ENCODE results near the gene CHDH.
A peak's percentile ranks its signal among the peaks of the same experiment; 100 is the strongest.

Gene CHDH

DNA sequence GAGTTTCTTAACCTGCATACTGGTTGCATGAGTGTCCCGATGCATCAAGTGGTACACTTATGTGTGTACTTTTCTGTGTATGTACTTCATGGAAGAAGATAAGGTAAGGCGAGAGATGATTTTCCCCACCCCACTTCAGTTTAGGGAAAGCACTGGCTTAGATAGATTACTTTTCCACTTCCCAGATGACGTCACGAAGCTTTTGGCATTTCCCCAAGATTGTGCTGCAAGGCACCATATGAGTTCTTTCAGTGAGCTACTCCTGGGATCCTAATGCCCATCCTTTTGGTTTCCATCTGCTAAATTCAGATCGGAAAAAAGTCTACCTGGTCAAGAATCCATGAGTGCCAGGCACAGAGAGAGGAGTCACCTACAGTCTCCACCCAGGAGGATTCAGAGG, 4.7 kb upstream of the CHDH start:
- no peak for DNase-seq

DNA sequence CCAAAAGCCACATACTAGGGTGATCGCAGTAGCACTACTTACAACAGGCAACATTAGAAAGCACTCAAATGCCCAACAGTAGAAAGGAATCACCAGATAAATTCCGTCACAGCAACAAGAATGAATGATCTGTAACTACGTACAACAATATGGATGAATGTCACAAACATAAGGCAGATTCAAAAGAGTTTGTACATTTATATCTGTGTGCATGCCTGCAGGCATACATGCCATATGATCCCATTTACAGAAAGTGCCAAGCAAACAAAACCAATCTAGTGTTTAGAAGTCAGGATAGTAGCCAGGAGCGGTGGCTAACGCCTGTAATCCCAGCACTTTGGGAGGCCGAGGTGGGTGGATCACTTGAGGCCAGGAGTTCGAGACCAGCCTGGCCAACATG, 3.7 kb upstream of the CHDH start:
- DNase-seq: no peak

DNA sequence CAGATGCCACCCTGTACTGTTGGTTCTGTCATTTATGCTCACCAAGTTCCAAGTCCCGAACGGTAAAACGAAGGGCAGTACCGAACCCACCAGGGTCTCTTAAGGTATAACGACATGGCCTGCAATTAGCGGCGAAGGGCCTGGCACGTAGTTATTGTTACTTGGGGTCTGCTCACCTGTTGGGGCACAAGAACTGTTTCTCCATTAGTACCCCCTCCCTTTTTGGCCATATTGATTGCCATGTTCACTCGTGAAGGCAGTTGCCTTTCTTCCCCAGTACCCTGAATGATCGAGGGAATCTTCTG, 584 bp upstream of the CHDH start:
- DNase-seq: no peak

DNA sequence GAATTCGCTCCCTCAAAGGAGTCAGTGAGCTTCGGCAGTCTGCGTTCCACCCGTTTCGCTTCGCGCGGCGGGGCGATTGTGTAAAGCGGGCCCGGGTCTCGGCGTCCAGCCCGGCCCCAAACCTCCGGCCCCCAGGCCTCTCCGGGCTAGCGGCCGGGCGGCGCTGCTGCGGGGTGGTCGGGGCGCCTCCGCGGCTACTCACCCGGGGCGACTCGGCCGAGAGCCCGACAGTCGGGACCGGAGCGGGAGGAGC, 412 bp downstream of the CHDH start:
- DNase-seq: peak in 1 of 3 experiments; percentile 55

DNA sequence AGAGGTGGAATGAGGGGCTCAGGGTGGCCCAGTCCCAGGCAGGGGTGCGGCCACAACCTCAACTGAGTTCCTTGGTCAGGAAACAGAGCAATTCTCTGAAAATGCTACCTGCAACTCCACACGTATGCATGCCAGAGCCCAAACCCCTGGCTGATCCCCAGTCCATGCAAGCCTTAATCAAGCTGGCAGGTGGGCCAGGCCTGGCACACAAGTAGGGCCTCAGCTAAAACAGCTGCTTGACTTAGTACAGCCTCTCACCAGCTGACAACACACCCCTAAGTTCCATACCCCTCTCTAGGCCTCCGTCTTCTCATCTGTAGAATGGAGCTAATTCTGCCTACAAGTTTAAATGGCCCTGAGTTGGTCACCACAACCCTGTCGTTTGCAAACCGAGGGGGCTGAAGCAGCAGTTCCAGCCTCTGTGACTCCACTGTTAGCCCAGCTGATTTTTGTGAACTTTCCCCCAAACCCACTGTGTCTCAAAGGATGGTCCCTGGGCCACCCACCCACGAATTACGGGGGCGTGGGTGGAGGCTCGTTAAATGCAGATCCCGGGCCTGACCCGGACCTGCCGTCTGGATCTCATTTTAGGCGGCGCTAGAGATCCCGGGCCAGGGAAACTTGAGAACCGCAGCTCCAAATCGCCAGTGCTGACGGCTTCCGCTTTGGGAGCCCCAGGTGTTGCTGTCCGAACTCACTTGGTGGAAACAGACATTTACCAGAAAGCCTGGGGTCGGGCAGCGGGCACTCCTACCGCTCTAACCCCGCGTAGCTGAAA, 927 bp downstream of the CHDH start:
- peak in 1 of 3 experiments; percentile 24 for DNase-seq

DNA sequence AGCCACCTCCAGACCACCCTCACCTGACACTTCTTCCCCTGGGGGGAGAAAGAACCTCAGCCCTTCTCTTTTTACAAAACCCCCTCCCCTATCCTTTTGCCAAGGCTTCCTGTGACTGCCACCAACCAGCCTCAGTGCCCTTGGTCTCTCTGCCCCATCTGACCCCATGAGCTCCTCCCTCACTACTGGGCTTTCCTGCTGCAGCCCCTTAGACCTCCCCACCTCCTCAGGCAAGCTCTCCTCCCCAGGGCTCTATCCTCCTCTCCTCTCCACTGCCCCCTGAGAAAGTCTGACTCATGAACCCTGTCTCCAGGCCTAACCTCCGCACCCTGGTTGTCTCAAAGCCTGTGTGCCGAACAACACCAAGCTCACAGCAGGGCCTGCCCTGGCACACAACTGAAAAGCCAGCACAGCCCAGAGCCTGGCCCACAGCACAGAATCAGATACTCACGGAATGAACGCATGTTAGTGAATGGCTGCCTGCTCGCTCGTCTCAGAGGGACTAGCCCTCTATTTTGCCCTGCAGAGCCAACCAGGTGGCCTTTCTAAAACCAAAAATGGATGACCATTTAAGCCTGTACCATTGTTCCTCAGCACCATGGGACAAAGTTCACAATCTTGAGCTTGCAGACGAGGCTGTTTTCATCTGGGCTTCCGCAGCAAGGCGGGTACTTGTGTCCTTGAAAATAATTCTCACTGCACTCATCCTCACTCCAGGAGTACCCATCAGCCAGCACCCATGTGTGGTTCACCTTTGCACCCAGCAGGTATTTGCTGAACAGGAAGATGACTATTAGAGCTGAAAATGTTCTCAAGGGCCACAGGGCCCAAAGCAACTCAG, 1.7 kb downstream of the CHDH start:
- DNase-seq: no peak

DNA sequence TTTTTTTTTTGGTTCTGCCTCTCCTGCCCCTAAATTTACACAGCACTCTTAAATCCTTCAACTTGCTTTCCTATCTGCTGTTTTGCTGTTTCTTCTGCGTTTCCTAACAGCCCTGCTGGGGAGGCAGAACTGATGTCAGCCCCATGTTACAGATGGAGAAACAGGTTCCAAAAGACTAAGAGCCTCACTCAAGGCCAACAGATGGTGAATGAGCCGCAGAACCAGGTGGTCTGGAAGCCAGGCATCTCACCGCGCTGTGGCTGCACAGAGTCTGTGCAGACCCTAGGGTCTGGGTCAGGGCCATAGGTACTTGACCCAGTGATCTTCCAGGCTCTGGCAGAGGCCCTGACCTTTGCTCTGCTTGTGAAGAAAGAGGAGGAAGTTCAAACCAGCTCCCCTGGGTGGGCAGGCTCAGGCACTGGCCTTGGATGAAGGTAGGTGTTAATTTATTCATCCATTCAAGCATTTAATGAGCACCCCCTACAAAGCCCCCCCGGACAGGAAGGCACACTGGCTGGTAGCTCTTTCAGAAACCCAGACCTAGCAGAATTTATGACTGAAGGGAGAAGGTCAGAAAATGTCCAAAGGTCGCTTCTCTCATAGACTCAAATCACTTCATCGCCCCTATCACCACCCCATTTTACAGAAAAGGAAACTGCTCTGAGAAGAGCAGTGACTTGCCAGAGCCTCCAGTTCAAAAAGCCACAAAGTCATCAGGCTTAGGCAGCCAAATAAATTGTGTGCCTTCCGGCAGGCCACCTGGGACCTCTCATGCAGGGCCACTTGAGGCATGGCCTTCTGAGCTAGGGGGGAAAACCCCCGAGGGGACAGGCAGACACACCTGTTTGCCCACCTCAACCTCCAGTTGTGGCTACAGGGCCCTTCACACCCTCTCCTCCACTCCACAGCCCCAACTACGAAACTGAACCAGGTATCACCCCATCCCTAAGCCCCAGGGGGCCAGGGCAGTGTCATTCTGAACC, 2.7 kb downstream of the CHDH start:
- no peak for DNase-seq

DNA sequence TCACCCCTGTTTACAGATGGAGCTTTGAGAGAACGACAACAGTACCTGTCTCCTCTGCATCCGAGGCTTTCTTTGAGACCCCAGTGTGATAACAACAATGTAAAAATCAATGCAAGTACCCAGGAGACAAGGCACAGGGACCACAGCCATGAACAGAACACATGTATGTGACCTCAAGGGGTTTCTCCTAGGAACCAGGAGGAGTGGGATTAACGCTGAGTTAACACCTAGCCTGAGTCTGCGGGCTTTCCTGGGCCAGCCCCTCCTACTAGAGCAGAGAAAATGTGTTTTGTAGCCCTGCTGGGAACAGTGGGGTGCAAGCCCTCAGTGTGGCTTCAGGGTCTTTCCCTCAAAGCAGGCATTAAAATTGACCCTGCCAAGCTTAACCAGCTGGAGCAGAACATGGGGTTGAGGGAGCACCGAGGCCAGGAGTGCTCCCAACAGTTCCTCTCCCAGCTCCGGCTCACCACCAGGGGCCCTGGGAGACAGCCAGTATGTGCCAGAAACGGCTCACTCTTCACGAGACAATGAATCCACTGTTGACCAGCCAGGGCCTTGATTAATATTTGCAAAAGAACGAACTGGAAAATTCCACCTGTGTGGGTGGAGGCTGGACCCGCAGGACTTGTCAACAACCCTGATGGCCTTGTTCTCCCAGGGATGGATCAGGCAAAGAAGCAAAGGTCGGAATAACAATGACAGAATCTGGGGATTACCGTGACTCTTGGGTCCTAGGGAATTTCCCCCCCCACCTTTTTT, 3.6 kb downstream of the CHDH start:
- DNase-seq: peak in 2 of 3 experiments; percentile 3 to 18

DNA sequence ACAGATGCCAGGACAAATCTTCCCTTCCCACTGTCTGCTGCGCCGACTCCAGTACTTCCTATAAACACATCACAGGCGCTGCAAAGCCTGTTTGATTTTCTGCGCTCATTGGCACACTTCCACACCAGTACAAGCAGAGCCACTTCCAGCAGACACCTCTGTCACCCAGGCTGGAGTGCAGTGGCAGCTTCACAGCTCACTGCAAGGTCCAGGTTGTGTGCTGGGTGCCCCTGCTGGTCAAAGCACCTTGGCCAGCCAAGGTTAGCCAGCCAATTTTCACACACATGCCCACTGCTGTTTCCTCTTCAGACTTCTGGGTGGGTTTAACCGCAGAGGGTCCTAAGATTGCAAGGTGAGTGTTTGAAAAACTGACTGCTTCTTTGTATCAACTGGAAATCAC, 4.9 kb downstream of the CHDH start:
- no peak for DNase-seq

DNA sequence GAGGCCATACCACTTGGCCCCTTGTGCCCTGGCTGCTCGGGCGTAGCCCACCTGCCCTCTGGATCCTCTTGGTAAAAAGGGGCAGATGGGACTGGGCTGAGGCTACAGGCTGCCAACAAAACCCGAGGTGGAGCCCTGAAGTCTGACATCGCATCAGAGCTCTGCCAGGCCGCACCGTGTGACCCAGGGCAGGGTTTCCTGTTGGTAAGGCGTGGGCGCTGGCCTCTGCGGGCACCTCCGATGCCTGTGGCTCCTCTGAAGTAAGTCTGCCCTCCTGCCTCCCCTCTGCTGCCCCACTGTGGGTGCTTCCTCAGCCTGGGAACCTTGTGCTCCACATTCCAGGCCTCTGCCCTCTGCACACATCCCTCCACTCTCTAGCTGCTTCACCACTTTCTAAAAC, 8.9 kb downstream of the CHDH start:
- DNase-seq: no peak

DNA sequence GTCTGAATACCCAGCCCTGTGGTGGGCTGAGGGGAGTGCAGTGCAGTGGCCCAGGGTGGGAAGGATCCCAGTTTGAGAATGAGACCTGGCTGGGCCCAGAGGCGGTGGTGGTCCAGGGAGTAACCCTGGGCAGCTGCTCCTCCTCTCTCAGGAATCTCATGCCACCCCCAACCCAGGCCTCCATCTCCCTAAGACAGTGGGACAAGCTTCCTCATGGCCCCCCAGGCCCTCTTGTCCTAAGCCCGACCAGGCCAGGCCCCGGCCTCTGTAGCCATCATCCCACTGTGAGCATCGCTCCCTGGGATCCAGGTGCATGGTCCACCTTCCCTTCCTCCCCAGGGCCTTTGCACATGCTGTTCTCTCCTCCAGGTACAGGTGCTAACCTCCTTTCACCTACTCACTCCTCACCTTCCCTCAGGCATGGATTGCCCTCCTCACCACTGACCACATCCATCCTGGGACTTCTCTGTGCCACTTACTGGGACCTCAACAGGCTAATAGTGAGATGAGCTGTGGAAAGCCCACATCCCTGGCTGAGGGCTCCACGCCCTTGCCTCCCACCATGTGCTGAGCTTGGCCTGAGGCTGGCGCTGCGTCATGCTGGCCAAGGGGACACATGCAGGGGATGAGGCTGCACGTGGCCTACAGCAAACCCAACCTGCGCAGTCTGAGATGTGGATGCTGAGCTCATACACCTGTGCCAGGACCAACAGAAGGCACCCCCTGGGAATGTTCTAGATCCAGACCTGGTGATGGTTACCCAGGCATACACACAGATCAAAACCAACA, 9.9 kb downstream of the CHDH start:
- no peak for DNase-seq

DNA sequence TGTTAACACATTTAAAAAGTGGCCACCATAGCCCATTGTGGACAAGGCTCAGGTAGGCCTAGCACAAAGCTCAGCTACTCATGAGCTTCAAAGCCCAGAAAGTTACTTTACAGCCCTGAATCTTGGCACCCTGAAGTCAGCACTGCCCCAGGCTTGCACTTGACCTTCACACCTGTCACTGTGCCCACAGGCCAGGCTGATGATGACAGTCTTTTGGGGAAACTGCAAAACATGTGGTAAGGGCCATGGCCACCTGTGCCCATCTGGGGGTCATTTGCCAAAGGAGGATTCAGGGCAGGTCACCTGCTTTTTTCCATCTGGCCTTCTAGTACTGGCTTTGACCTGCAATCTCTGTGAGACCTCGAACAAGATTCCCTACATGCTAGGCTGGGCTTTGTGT, 11.0 kb downstream of the CHDH start:
- DNase-seq: no peak

DNA sequence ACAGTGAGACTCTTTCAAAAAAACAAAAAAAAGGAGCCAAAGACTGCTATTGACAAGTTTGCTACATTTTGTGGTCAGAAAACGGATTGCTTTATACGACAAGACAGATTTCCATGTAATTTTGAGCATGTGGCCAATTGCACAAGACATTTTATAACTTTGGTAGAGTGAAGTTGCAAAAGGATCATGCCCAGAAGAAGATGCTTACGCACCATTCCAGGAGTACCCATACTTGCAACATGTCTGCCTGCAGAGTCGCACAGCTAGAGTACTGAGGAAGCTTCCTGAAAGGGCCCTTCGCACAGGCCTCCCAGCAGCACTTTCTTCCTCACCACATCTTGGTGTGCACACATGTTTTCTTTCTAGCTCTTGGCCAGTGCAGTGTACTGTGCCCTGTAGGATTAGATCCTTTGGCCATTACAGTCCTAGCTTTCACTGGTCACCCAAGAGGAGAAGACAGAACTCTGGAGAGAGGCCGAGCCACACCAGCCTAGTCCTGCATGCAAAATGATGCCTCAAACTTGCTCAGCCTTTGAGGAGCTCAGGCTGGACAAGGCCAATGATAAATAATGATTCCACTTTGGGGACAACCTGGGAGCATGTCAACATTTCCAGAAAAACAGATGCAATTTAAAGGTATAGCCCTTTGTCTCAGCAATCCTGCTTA, 11.7 kb downstream of the CHDH start:
- DNase-seq: no peak

DNA sequence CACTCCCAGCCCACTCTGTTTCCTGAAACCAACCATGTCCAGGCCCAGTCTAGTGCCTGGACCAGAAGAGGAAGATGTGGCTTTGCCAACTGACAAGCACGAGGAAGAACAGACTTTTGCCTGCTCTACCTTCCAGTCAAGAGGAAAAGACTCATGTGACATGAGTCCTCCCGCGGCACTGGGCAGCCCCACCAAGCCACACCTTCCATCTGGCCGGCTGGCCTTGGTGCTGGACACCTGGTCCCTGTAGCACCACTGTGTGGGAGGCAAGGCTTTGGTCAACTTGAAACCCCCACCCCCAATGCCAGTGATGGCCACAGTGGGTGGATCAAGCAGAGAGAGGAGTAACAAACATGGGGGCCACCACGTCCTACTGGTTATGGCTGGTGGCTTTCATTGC, 12.5 kb downstream of the CHDH start:
- DNase-seq: no peak

DNA sequence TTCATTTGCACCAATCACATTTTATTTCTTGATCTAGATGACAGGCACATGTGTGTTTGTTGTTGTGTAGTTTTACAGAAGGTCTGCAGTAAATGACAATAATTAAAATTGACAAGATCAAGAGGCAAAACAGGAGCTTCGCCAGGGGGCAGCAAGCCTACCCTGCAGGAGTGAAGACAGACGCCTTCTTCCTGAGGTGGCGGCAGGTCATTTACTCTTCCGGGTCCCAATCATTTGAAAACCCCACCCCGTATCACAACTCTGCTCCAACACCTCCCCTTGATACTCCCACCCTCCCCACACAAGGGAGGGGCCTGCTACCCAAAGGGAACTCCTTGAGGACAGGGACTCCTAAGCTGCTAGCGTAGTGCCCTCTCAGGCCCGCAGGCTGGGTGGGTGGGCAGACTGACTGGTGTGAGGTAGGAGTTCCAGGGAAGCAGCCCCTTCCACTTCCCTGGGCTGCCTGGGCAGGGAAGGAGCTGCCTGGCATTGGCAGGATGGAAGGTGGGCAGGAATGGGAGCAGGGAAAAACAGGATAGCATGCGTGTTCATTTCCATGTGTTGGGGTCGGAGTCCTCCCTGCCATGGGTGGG, 13.1 kb downstream of the CHDH start:
- DNase-seq: no peak

DNA sequence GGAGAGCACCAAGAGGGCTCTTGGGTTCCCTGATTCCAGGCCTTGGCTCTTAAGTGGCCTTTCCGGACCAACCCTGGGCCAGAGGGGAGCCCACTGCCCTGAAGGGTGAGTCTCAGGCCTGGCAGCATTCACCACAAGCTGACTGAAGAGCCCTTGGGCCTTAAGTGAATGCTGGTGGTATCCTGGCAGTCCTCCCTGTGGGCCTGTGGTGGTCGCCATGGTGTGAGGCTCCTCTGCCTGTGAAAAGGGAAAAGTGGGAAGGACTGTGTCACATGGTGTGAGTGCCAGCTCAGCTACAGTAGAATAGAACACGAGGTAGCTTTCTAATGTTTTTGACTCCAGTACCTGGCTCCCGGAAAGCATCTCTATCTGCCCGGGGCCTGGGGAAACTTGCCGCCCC, 15.3 kb downstream of the CHDH start:
- DNase-seq: no peak

DNA sequence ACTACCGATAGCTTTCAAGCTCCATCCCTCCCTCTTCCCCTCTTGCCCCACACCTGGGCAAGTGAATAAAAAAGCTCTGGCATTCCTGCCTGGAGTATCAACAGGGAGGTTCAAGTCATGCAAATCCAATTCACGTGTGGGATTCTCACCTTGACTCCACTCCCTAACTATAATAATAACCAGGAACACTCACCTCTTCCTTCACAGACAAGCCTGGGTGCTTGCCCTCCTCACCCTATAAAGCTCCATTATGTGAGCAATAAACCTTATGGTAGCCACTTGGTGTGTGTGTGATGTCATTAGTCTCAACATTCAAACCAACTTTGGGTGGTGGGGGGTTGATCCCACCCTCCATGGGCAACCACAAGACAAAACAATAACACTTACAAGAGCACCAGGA, 16.6 kb downstream of the CHDH start:
- no peak for DNase-seq

DNA sequence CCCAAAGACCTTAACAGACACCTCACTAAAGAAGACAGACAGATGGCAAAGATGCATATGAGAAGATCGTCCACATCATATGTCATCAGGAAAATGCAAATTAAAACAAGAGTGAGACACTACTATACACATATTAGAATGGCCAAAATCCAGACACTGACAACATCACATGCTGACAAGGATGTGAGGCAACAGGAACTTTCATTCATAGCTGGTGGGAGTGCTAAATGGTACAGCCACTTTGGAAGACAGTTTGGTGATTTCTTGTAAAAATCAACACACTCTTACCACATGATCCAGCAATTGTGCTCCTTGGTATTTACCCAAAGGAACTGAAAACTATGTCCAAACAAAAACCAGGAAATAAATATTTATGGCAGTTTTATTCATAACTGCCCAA, 17.6 kb downstream of the CHDH start:
- no peak for DNase-seq

DNA sequence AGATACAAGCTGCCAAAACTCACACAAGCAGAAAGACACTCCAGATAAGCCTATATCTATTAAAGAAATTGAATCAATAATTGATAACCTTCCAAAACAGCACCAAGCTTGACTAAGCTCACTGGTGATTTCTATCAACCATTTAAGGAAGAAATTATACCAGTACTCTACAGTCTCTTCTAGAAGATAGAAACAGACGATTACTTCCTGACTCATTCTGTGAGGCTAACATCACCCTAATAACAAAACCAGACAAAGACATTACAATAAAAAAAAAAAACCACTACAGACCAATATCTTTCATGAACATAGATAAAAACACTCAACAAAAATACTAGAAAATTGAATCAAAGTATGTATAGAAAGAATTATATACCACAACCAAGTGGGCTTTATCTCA, 20.2 kb downstream of the CHDH start:
- no peak for DNase-seq

DNA sequence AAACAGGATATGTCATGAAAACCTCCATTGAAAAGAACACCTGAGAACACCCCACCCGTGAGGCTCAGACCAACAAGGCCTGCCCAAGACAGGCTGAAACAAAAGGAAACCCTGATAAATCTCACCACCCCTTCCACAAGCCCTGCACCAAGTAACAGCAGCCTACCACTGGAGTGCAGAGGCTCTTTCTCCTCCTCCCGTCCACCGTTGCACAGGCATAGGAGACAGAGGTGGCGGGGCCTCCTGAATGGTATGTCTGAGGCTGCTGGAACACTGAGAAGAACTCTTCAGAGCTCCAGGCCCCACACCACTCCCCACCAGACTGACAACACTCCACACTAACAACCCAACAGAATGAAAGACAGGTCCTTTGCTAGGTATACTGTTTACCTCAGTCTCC, 21.4 kb downstream of the CHDH start:
- DNase-seq: no peak

All from NCI-H1417 (cell line).